Liver (tissue), 9 donors: Measurements from ENCODE around the gene BRSK2. TPM values are rescaled to one million over a fixed set of nuclear protein-coding genes. Genes with fewer than 3 reads are reported as not detected.

Source experiments
- DNase-seq: peaks from one replicate; pipeline ENCODE4 v3.0.0-alpha.2; 2017; ENCODE audit warnings: low spot score
- H3K27ac ChIP-seq, 2 donors: one replicate each; pipeline ENCODE4 v1.7.0; 2013; ENCODE audit warnings: inconsistent platforms in 2 of 2, low read length in 2 of 2, control low read depth in 1 of 2, low read depth in 1 of 2, mild to moderate bottlenecking in 1 of 2
- H3K27me3 ChIP-seq, 4 donors: one replicate each; pipeline versions ENCODE4 v1.6.1 to v1.7.0; 2013; ENCODE audit warnings: low read length in 3 of 4, inconsistent platforms in 1 of 4, mild to moderate bottlenecking in 1 of 4, moderate library complexity in 1 of 4; ENCODE audit not compliant: control insufficient read depth in 4 of 4, insufficient read depth in 4 of 4
- H3K36me3 ChIP-seq, 4 donors: one replicate each; pipeline versions ENCODE4 v1.6.1 to v1.7.0; 2013; ENCODE audit warnings: low read length in 3 of 4, mild to moderate bottlenecking in 3 of 4, low read depth in 1 of 4, moderate library complexity in 1 of 4; ENCODE audit not compliant: control insufficient read depth in 4 of 4, insufficient read depth in 3 of 4
- H3K4me1 ChIP-seq, 4 donors: one replicate each; pipeline versions ENCODE4 v1.6.1 to v1.7.0; 2013; ENCODE audit warnings: low read length in 3 of 4, mild to moderate bottlenecking in 3 of 4, moderate library complexity in 1 of 4; ENCODE audit not compliant: control insufficient read depth in 4 of 4, insufficient read depth in 4 of 4
- H3K4me3 ChIP-seq, 3 donors: one replicate each; pipeline versions ENCODE4 v1.6.1 to v1.7.0; 2013; ENCODE audit warnings: low read length in 3 of 3, control low read depth in 1 of 3, low read depth in 1 of 3, mild to moderate bottlenecking in 1 of 3
- H3K9ac ChIP-seq, 2 donors: one replicate each; pipeline ENCODE4 v1.7.0; 2013; ENCODE audit warnings: low read length in 2 of 2, mild to moderate bottlenecking in 2 of 2, moderate library complexity in 2 of 2, control low read depth in 1 of 2, low read depth in 1 of 2
- H3K9me3 ChIP-seq, 4 donors: one replicate each; pipeline versions ENCODE4 v1.6.1 to v1.7.0; 2013; ENCODE audit warnings: low read length in 3 of 4; ENCODE audit not compliant: control insufficient read depth in 4 of 4
- ATF3 ChIP-seq: IDR thresholded peaks from 2 replicates; pipeline ENCODE4 v1.6.1; 2016; ENCODE audit warnings: antibody characterized with exemption
- CTCF ChIP-seq: fragments of 150-350 bp; IDR thresholded peaks from 2 replicates; pipeline ENCODE4 v1.5.1; 2017; ENCODE audit warnings: improper control_type of control experiment, low read depth, low read length; ENCODE audit not compliant: missing input control
- EGR1 ChIP-seq, 2 donors: IDR thresholded peaks; 2 replicates each; pipeline ENCODE4 v1.6.1; 2016 to 2018; ENCODE audit warnings: antibody characterized with exemption in 2 of 2, low read depth in 2 of 2
- FOXA1 ChIP-seq: IDR thresholded peaks from 2 replicates; pipeline ENCODE4 v1.6.1; 2016; ENCODE audit warnings: antibody characterized with exemption
- FOXA2 ChIP-seq: IDR thresholded peaks from 2 replicates; pipeline ENCODE4 v1.6.1; 2016; ENCODE audit warnings: antibody characterized with exemption
- GABPA ChIP-seq, 2 donors: IDR thresholded peaks in 1 of 2; conservative IDR thresholded peaks in 1 of 2; 2 replicates each; pipeline ENCODE4 v1.6.1; 2016; ENCODE audit warnings: antibody characterized with exemption in 2 of 2, mild to moderate bottlenecking in 1 of 2, moderate library complexity in 1 of 2
- HNF4A ChIP-seq, 2 donors: conservative IDR thresholded peaks; 2 replicates each; pipeline ENCODE4 v1.6.1; 2016; ENCODE audit warnings: antibody characterized with exemption in 2 of 2, mild to moderate bottlenecking in 2 of 2
- HNF4G ChIP-seq: IDR thresholded peaks from 2 replicates; pipeline ENCODE4 v1.6.1; 2016; ENCODE audit warnings: antibody characterized with exemption
- JUND ChIP-seq, 2 donors: IDR thresholded peaks; 2 replicates each; pipeline ENCODE4 v1.6.1; 2016; ENCODE audit warnings: antibody characterized with exemption in 2 of 2
- MAX ChIP-seq: IDR thresholded peaks from 2 replicates; pipeline ENCODE4 v1.6.1; 2016; ENCODE audit warnings: antibody characterized with exemption
- NR2F2 ChIP-seq: IDR thresholded peaks from 2 replicates; pipeline ENCODE4 v1.6.1; 2016; ENCODE audit warnings: antibody characterized with exemption
- RAD21 ChIP-seq, 2 donors: IDR thresholded peaks; 2 replicates each; pipeline ENCODE4 v1.6.1; 2016; ENCODE audit warnings: antibody characterized with exemption in 2 of 2, mild to moderate bottlenecking in 2 of 2
- REST ChIP-seq: IDR thresholded peaks from 2 replicates; pipeline ENCODE4 v1.6.1; 2016; ENCODE audit warnings: antibody characterized with exemption, mild to moderate bottlenecking
- RXRA ChIP-seq, 2 donors: IDR thresholded peaks; 2 replicates each; pipeline ENCODE4 v1.6.1; 2017 to 2018; ENCODE audit warnings: antibody characterized with exemption in 2 of 2, mild to moderate bottlenecking in 1 of 2
- SP1 ChIP-seq: IDR thresholded peaks from 2 replicates; pipeline ENCODE4 v1.6.1; 2018; ENCODE audit warnings: antibody characterized with exemption, mild to moderate bottlenecking
- TAF1 ChIP-seq: conservative IDR thresholded peaks from 2 replicates; pipeline ENCODE4 v1.6.1; 2016; ENCODE audit warnings: antibody characterized with exemption, mild to moderate bottlenecking
- YY1 ChIP-seq: IDR thresholded peaks from 2 replicates; pipeline ENCODE4 v1.6.1; 2016; ENCODE audit warnings: antibody characterized with exemption, mild to moderate bottlenecking
- ZBTB33 ChIP-seq: IDR thresholded peaks from 2 replicates; pipeline ENCODE4 v1.6.1; 2016; ENCODE audit warnings: antibody characterized with exemption
- WGBS: extraction: QIAGEN DNeasy Blood & Tissue Kit; methylation state at CpG from one replicate; pipeline ENCODE4 v1.1.7; 2013; 5-methylcytosine and 5-hydroxymethylcytosine counted together
- polyA plus RNA-seq, 2 donors: library from polyadenylated mRNA; stranded (reverse) in 1 of 2; unstranded in 1 of 2; fragments of 200-250 nt in 1 of 2; fragments of >200 nt in 1 of 2; fragmentation: Nextera tagmentation in 1 of 2; extraction: Ambion mirVana in 1 of 2; gene quantifications; one replicate each; pipeline versions ENCODE4 v1.2.1 to v1.2.3, GENCODE V29; 2013 to 2015
- total RNA-seq, 2 donors: library from RNA; depleted of rRNA; stranded (reverse); fragments of >200 nt; gene quantifications; one replicate each; pipeline ENCODE4 v1.2.3, GENCODE V29; 2014
- donor health status: healthy.
- donor health status: healthy.
- donor health status: healthy.
- donor health status: healthy.
- donor health status: healthy.

BRSK2 gene
- total and polyA plus RNA-seq, 4 donors = 0.05 to 0.17 TPM; not detected in 2

- no peak for TF ChIP-seq MAX
- TF ChIP-seq HNF4A (conservative IDR thresholded peaks at IDR 0.05) = no peak
- TF ChIP-seq NR2F2 = no peak
- TF ChIP-seq CTCF = no peak
Measured at GRCh38 chr11:1361882-1362281, 27.9 kb upstream of the BRSK2 start (continued).

GRCh38 chr11:1367721-1368120, 22.0 kb upstream of the BRSK2 start:
- WGBS = 74% methylated on average over 8 of the region's 8 CpGs
- Histone ChIP-seq H3K27ac (no peak overlapping the region), H3K4me1 (no peaks in the 10 kb centered on the region), H3K36me3 (no peaks in the 10 kb centered on the region), H3K27me3 (peaks cover 0 to 2% (median 0%) of the 10 kb centered on the region in 4 donors), H3K4me3 (no peak overlapping the region), H3K9ac (no peak overlapping the region), H3K9me3 (peaks cover 0 to 6% (median 4%) of the 10 kb centered on the region in 4 donors)
- no peak for TF ChIP-seq FOXA1
- no peak for TF ChIP-seq SP1
- no peak for TF ChIP-seq CTCF
- no peak for TF ChIP-seq MAX
- no peak for TF ChIP-seq RAD21 (IDR thresholded peaks at IDR 0.05)
- TF ChIP-seq NR2F2 = no peak
- no peak for TF ChIP-seq GABPA (IDR thresholded peaks at IDR 0.05 in 1 of 2, conservative IDR thresholded peaks at IDR 0.05 in 1 of 2)
- no peak for TF ChIP-seq ATF3
- TF ChIP-seq HNF4G = no peak
- no peak for TF ChIP-seq TAF1
- no peak for TF ChIP-seq JUND (IDR thresholded peaks at IDR 0.05)
- DNase-seq = no peak

GRCh38 chr11:1368216-1368615, 21.5 kb upstream of the BRSK2 start:
- no peaks in the 10 kb centered on the region for H3K4me1 ChIP-seq
- DNase-seq = no peak
- H3K9ac ChIP-seq = no peak overlapping the region
- peaks cover 0 to 2% (median 0%) of the 10 kb centered on the region in 4 donors for H3K27me3 ChIP-seq
- H3K9me3 ChIP-seq = peaks cover 0 to 6% (median 4%) of the 10 kb centered on the region in 4 donors
- no peak overlapping the region for H3K4me3 ChIP-seq
- 69% methylated on average over 9 of the region's 9 CpGs for WGBS
- H3K27ac ChIP-seq = no peak overlapping the region
- no peaks in the 10 kb centered on the region for H3K36me3 ChIP-seq
- no peak for TF ChIP-seq YY1
- no peak for TF ChIP-seq MAX
- no peak for TF ChIP-seq ZBTB33
- no peak for TF ChIP-seq SP1
- TF ChIP-seq FOXA1 = no peak
- no peak for TF ChIP-seq NR2F2
- TF ChIP-seq RXRA (IDR thresholded peaks at IDR 0.05) = no peak
- TF ChIP-seq REST = no peak
- no peak for TF ChIP-seq FOXA2
- TF ChIP-seq GABPA (IDR thresholded peaks at IDR 0.05 in 1 of 2, conservative IDR thresholded peaks at IDR 0.05 in 1 of 2) = no peak
- TF ChIP-seq RAD21 (IDR thresholded peaks at IDR 0.05) = no peak
- TF ChIP-seq EGR1 (IDR thresholded peaks at IDR 0.05; ENCODE audit: low read depth in 2 of 2) = no peak
- TF ChIP-seq ATF3 = no peak
- no peak for TF ChIP-seq HNF4A (conservative IDR thresholded peaks at IDR 0.05)
- TF ChIP-seq JUND (IDR thresholded peaks at IDR 0.05) = no peak
- TF ChIP-seq HNF4G = no peak
